Measurements from ENCODE around the gene GCLM.

GCLM gene

DNA sequence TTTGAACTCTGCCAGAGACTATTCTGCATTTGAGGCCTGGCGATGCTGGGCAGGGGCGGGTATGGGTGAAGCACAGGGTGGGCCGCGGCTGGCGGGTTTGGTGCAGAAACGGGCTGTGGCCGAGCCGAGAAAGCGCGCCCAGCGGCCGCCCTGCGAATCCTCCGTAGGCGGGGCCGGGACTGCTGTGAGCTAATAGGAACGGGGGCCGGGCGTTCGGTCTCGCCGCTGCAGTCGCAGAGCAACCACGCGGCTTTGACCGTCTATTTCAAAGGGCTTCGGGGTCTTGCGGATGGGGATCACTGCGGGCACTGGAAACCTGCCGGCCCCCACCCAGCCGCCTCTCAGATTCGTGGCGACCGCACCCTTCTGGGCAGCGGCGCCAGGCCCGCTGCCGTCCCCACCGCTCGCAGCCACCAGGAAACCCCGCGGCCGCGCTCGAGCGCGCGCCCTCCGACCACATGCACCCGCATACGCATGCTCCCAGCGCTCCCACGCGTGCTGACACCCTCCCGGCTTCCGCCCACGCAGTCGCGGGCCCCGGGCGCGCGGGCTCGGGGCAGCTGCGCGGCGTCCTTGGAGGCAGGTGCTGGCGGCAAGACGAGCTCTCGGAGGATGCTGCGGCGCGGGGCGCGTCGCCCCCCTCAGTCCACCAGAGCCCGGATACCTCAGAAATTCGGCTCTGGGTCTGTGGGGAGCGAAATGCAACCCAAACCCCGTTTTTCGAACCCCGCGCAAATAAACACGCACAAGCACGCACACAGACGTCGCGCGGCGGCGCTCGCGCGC lies 62.8 kb downstream of the GCLM start:
- peak; percentile 89 for DNase-seq (ENCODE audit: low spot score)

GRCh38 chr1:93845538-93846205 lies 63.6 kb downstream of the GCLM start:
- DNase-seq (ENCODE audit: low spot score) = peak; percentile 87

GRCh38 chr1:93844262-93845045 lies 64.8 kb downstream of the GCLM start:
- DNase-seq (ENCODE audit: low spot score) = peak; percentile 87

GRCh38 chr1:93842750-93843500 lies 66.3 kb downstream of the GCLM start:
- no peak for DNase-seq (ENCODE audit: low spot score)

DNA sequence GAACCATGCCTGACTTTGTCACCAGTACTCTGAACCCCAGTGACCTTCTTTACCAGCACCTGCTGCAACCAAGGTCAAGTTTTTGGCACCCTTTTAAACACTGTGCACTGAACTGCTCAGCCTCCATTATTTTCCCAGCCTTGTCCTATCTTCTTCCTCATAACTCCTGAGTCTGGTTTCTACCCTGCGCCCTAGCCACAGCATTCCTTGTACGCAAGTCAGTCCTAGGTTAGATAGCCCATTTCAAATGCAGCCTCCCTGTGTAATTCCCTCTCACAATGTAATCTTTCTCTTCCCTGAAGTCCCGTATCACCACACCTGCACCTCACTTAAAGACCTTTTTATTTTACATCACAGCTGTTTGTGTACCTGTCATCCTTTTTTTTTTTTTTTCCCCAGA lies 67.5 kb downstream of the GCLM start:
- no peak for DNase-seq (ENCODE audit: low spot score)

- no peak for DNase-seq (ENCODE audit: low spot score)
Measured at GRCh38 chr1:93840956-93841482, 68.2 kb downstream of the GCLM start.

GRCh38 chr1:93839753-93840152 lies 69.5 kb downstream of the GCLM start:
- DNase-seq (ENCODE audit: low spot score) = no peak

GRCh38 chr1:93839307-93839706 lies 69.9 kb downstream of the GCLM start:
- no peak for DNase-seq (ENCODE audit: low spot score)

DNA sequence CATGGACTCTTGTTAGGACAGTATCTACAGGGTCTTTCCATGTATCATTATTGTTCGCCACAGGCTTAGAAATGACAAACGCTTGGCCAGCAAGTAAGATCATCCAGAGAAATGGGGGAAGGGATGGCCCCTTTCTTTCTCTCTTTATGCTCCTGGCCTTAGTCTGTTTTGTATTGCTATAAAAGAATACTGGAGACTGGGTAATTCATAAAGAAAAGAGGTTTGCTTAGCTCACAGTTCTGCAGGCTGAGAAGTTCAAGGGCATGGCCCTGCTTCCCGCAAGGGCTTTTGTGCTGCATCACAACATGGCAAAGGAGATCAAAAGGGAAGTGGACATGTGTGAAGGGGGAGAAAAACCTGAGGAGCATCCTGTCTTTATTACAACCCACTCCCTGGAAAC lies 71.3 kb downstream of the GCLM start:
- DNase-seq (ENCODE audit: low spot score) = no peak
